Endodermal cell (in vitro differentiated cells): ENCODE results near the gene DNAH8. TPM values are rescaled to one million over a fixed set of nuclear protein-coding genes. Genes with fewer than 3 reads are reported as not detected.

Experiments used
- DNase-seq: peaks from one replicate; pipeline ENCODE4 v3.0.0-alpha.2; 2017
- H3K27ac ChIP-seq: 2 replicates; pipeline ENCODE4 v1.5.1; 2013; ENCODE audit warnings: mild to moderate bottlenecking, low read depth, low read length, moderate library complexity
- H3K27me3 ChIP-seq: 2 replicates; pipeline ENCODE4 v1.6.1; 2013; ENCODE audit warnings: mild to moderate bottlenecking, low read length, moderate library complexity; ENCODE audit not compliant: insufficient read depth, control insufficient read depth, poor library complexity, severe bottlenecking
- H3K36me3 ChIP-seq: 2 replicates; pipeline ENCODE4 v1.7.0; 2013; ENCODE audit warnings: mild to moderate bottlenecking, low read length, moderate library complexity; ENCODE audit not compliant: control insufficient read depth, insufficient read depth
- H3K4me1 ChIP-seq: one replicate; pipeline ENCODE4 v1.7.0; 2013; ENCODE audit warnings: low read length; ENCODE audit not compliant: control insufficient read depth, insufficient read depth
- H3K4me3 ChIP-seq: 2 replicates; pipeline ENCODE4 v1.5.1; 2013; ENCODE audit warnings: mild to moderate bottlenecking, low read length, moderate library complexity
- H3K9ac ChIP-seq: 2 replicates; pipeline ENCODE4 v1.6.1; 2013; ENCODE audit warnings: mild to moderate bottlenecking, low read length, moderate library complexity; ENCODE audit not compliant: poor library complexity, severe bottlenecking; ENCODE audit errors: extremely low read depth
- H3K9me3 ChIP-seq: 2 replicates; pipeline ENCODE4 v1.6.1; 2013; ENCODE audit warnings: mild to moderate bottlenecking, low read length, moderate library complexity; ENCODE audit not compliant: control insufficient read depth
- H3K27ac Mint-ChIP-seq: 2 replicates; pipeline ENCODE4 v1.8.0; 2020; ENCODE audit warnings: mixed read lengths
- H3K27me3 Mint-ChIP-seq: 2 replicates; pipeline ENCODE4 v1.8.0; 2021; ENCODE audit warnings: mild to moderate bottlenecking, mixed read lengths; ENCODE audit not compliant: insufficient read depth
- H3K36me3 Mint-ChIP-seq: 2 replicates; pipeline ENCODE4 v1.8.0; 2020; ENCODE audit warnings: low read depth, mixed read lengths
- H3K4me1 Mint-ChIP-seq: 2 replicates; pipeline ENCODE4 v1.8.0; 2020; ENCODE audit warnings: mixed read lengths
- H3K4me3 Mint-ChIP-seq: 2 replicates; pipeline ENCODE4 v1.8.0; 2020; ENCODE audit warnings: mild to moderate bottlenecking, moderate library complexity, mixed read lengths
- H3K9me3 Mint-ChIP-seq: 2 replicates; pipeline ENCODE4 v1.8.0; 2020; ENCODE audit warnings: mild to moderate bottlenecking, mixed read lengths
- WGBS, 2 experiments: methylation state at CpG; one replicate each; pipeline versions ENCODE4 v1.1.5 to v1.1.7; 2013; ENCODE audit warnings: missing lambda C conversion rate in 2 of 2, mixed read lengths in 1 of 2; ENCODE audit not compliant: insufficient coverage in 1 of 2, insufficient read length in 1 of 2; 5-methylcytosine and 5-hydroxymethylcytosine counted together
- total RNA-seq, 2 donors: library from RNA; stranded (reverse); fragmentation: NEBNext Ultra II Directional in 1 of 2; extraction: Animal tissue kit (Norgen Biotek cat#: 25700) in 1 of 2; gene quantifications; 2 replicates in 1 of 2; 3 replicates in 1 of 2; pipeline ENCODE4 v1.2.1, GENCODE V29; 2021
- TF ChIP-seq, protein P1 (sequence below): fragments of 200-600 bp; sonication (generic); conservative IDR thresholded peaks from 2 replicates; pipeline ENCODE4 v1.5.0; 2021; ENCODE audit warnings: antibody characterized with exemption, mild to moderate bottlenecking

DNAH8 gene
- total RNA-seq, 2 donors from 2014 or later: not detected

DNA sequence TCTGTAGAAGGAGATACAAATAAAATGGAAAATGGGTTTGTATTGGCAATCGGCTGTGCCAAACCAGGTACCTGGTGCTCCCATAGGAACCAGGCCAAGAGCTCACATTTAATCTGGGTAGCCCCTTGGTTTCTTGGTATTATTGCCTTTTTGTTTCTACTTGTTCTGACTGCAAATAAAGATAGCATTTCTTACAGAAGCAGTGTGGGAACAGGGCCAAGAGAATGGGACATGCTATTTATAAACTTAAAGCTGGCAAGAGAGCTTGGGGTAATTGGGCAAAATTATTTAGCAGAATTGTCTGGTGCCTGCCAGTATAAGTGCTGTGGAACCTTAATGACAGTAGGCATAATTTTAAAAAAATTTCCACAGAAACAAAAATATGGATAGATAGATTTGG is 219.9 kb downstream of the DNAH8 start:
- Histone ChIP-seq H3K4me1 (no peaks in the 10 kb centered on the region), H3K36me3 (no peaks in the 10 kb centered on the region), H3K4me3 (no peak overlapping the region), H3K27me3 (no peaks in the 10 kb centered on the region), H3K9ac (no peak overlapping the region), H3K27ac (no peak overlapping the region), H3K9me3 (no peaks in the 10 kb centered on the region)
- Mint-ChIP-seq H3K9me3 (no peaks in the 10 kb centered on the region), H3K36me3 (no peaks in the 10 kb centered on the region), H3K4me3 (no peak overlapping the region), H3K4me1 (no peaks in the 10 kb centered on the region), H3K27me3 (peaks cover 4% of the 10 kb centered on the region), H3K27ac (no peak overlapping the region)
- DNase-seq: no peak
- WGBS, 2 experiments: 88 to 100% methylated on average over 1 of the region's 1 CpG
- TF ChIP-seq, protein P1, sequence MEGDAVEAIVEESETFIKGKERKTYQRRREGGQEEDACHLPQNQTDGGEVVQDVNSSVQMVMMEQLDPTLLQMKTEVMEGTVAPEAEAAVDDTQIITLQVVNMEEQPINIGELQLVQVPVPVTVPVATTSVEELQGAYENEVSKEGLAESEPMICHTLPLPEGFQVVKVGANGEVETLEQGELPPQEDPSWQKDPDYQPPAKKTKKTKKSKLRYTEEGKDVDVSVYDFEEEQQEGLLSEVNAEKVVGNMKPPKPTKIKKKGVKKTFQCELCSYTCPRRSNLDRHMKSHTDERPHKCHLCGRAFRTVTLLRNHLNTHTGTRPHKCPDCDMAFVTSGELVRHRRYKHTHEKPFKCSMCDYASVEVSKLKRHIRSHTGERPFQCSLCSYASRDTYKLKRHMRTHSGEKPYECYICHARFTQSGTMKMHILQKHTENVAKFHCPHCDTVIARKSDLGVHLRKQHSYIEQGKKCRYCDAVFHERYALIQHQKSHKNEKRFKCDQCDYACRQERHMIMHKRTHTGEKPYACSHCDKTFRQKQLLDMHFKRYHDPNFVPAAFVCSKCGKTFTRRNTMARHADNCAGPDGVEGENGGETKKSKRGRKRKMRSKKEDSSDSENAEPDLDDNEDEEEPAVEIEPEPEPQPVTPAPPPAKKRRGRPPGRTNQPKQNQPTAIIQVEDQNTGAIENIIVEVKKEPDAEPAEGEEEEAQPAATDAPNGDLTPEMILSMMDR: no peak

DNA sequence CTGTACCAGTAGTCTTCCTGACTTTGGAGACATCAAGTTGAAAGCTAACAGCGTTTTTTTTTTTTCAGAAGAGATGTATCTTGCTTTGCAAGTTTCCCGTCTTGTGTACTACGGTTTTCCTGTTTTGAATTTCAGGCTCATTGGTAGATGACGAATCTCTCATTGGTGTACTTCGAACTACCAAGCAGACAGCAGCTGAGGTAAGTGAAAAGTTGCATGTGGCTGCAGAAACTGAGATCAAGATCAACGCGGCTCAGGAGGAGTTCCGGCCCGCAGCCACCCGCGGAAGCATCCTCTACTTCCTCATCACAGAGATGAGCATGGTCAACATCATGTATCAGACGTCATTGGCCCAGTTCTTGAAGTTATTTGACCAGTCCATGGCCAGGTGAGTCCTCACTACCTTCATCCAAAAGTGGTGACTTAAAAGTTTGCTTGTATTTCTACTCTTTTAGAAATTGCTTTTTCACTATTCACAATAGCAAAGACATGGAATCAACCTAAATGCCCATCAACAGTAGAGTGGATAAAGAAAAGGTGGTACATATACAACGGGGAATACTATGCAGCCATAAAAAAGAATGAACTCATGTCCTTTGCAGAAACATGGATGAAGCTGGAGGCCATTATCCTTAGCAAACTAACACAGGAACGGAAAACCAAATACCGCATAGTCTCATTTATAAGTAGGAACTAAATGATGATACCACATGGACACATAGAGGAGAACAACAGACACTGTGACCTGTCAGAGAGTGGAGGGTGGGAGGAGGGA is 222.9 kb downstream of the DNAH8 start:
- H3K9me3 ChIP-seq: no peaks in the 10 kb centered on the region
- Mint-ChIP-seq H3K9me3 (no peaks in the 10 kb centered on the region), H3K4me1 (peaks cover 3% of the 10 kb centered on the region), H3K27ac (no peak overlapping the region), H3K27me3 (peaks cover 4% of the 10 kb centered on the region), H3K36me3 (no peaks in the 10 kb centered on the region), H3K4me3 (no peak overlapping the region)
- H3K36me3 ChIP-seq: no peaks in the 10 kb centered on the region
- TF ChIP-seq, protein P1: no peak
- H3K27me3 ChIP-seq: no peaks in the 10 kb centered on the region
- no peak overlapping the region for H3K9ac ChIP-seq
- no peak overlapping the region for H3K27ac ChIP-seq
- no peaks in the 10 kb centered on the region for H3K4me1 ChIP-seq
- 91 to 95% methylated on average over 15 of the region's 15 CpGs for WGBS, 2 experiments
- DNase-seq: no peak
- H3K4me3 ChIP-seq: no peak overlapping the region

DNA sequence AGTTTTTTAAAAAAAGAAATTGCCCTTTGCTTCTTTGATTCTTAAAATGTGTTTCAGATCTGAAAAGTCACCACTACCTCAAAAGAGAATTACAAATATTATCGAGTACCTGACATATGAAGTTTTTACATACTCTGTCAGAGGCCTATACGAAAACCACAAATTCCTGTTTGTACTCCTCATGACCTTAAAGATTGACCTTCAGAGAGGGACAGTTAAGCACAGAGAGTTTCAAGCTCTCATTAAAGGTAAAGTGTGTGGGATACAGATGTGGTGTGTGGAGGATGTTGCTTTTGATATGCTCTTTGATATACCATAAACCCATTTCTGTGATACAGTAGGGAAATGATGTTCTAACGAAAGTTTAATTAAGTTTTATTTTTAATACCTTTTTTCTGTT is 223.6 kb downstream of the DNAH8 start:
- no peak for DNase-seq
- no peak overlapping the region for H3K4me3 Mint-ChIP-seq
- TF ChIP-seq, protein P1: no peak
- WGBS, 2 experiments: 89 to 100% methylated on average over 1 to 3 of the region's 3 CpGs
- H3K27me3 Mint-ChIP-seq: peaks cover 4% of the 10 kb centered on the region
- H3K4me1 Mint-ChIP-seq: peaks cover 3% of the 10 kb centered on the region
- Histone ChIP-seq H3K9me3 (no peaks in the 10 kb centered on the region), H3K27ac (no peak overlapping the region), H3K36me3 (no peaks in the 10 kb centered on the region), H3K9ac (no peak overlapping the region), H3K4me3 (no peak overlapping the region), H3K4me1 (no peaks in the 10 kb centered on the region), H3K27me3 (no peaks in the 10 kb centered on the region)
- no peaks in the 10 kb centered on the region for H3K36me3 Mint-ChIP-seq
- no peak overlapping the region for H3K27ac Mint-ChIP-seq
- H3K9me3 Mint-ChIP-seq: no peaks in the 10 kb centered on the region
